Measurements from ENCODE around the gene ESPN.
"Not testable (repeated sequence)": the region's sequence is repeated elsewhere in the genome, so short reads cannot be mapped to it uniquely, and the experiment has no call there.

Gene ESPN

GRCh38 chr1:6410248-6410893, 14.2 kb upstream of the ESPN start:
- DNase-seq = no peak

- DNase-seq = peak; percentile 63
Measured at GRCh38 chr1:6412896-6413295, 11.7 kb upstream of the ESPN start.

GRCh38 chr1:6414443-6414844, 10.1 kb upstream of the ESPN start:
- no peak for DNase-seq

- DNase-seq = no peak
Measured at GRCh38 chr1:6414881-6415626, 9.5 kb upstream of the ESPN start.

- DNase-seq = no peak
Measured at GRCh38 chr1:6416295-6416656, 8.3 kb upstream of the ESPN start.

- no peak for DNase-seq
Measured at GRCh38 chr1:6416906-6417305, 7.7 kb upstream of the ESPN start.

GRCh38 chr1:6417961-6418667, 6.5 kb upstream of the ESPN start:
- no peak for DNase-seq

GRCh38 chr1:6418668-6419396, 5.7 kb upstream of the ESPN start:
- no peak for DNase-seq

- no peak for DNase-seq
Measured at GRCh38 chr1:6419397-6419803, 5.2 kb upstream of the ESPN start.

GRCh38 chr1:6419804-6420453, 4.6 kb upstream of the ESPN start, which contains the start of gene HES2:
Gene HES2, minus strand, starts transcription at chr1:6419919. Its CDS starts 99 bp downstream, at chr1:6419820.
- no peak for DNase-seq

- DNase-seq = no peak
Measured at GRCh38 chr1:6420454-6421042, 4.0 kb upstream of the ESPN start.

- DNase-seq = no peak
Measured at GRCh38 chr1:6421266-6421665, 3.3 kb upstream of the ESPN start.

- DNase-seq = peak; percentile 82
Measured at GRCh38 chr1:6423321-6423999, 1.1 kb upstream of the ESPN start.

GRCh38 chr1:6424000-6424565, 493 bp upstream of the ESPN start:
- no peak for DNase-seq

GRCh38 chr1:6425658-6426057, 1.1 kb downstream of the ESPN start:
- DNase-seq = no peak

GRCh38 chr1:6426277-6426971, 1.8 kb downstream of the ESPN start:
- DNase-seq = no peak

GRCh38 chr1:6426972-6427350, 2.4 kb downstream of the ESPN start:
- no peak for DNase-seq

- no peak for DNase-seq
Measured at GRCh38 chr1:6427441-6428390, 3.1 kb downstream of the ESPN start.

- not testable (repeated sequence) for DNase-seq
Measured at GRCh38 chr1:6428453-6428852, 3.9 kb downstream of the ESPN start.

Data from NCI-H2029 (cell line).